NCI-H2196 (cell line): ENCODE measurements around the gene MYOM3.
"Not testable (repeated sequence)": the region's sequence is repeated elsewhere in the genome, so short reads cannot be mapped to it uniquely, and the experiment has no call there.

Experiments used
- DNase-seq: peaks from one replicate; lab custom pipeline; 2025; ENCODE audit not compliant: unreplicated experiment; lab: John Stamatoyannopoulos, UW

The MYOM3 gene

DNA sequence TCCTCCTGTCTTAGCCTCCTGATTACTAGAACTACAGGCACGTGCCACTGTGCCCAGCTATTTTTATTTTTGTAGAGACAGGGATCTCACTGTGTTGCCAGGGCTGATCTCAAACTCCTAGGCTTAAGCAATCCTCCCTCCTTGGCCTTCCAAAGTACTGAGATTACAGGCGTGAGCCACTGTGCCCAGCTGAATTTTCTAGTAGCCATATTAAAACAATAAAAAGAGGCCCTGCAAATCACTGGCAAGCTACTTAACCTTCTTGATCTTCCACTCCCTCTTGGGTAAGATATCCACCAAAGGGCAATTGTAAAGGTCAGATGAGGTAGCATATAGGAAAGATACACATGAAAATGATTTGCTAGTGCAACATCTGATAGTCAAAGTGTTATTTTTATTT, 66.2 kb downstream of the MYOM3 start:
- no peak for DNase-seq

DNA sequence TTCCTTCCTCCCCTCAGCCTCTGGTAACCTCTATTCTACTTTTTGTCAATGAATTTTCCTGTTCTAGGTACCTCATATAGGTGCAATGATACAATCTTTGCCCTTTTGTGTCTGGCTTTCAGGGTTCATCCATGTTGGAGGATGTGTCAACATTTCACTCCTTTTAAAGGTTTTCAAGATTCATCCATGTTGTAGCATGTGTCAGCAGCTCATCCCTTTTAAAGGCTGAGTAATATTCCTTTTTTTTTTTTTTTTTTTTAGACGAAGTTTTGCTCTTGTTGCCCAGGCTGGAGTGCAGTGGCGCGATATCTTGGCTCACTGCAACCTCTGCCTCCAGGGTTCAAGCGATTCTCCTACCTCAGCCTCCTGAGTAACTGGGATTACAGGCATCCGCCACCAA, 67.3 kb downstream of the MYOM3 start:
- DNase-seq: not testable (repeated sequence)

DNA sequence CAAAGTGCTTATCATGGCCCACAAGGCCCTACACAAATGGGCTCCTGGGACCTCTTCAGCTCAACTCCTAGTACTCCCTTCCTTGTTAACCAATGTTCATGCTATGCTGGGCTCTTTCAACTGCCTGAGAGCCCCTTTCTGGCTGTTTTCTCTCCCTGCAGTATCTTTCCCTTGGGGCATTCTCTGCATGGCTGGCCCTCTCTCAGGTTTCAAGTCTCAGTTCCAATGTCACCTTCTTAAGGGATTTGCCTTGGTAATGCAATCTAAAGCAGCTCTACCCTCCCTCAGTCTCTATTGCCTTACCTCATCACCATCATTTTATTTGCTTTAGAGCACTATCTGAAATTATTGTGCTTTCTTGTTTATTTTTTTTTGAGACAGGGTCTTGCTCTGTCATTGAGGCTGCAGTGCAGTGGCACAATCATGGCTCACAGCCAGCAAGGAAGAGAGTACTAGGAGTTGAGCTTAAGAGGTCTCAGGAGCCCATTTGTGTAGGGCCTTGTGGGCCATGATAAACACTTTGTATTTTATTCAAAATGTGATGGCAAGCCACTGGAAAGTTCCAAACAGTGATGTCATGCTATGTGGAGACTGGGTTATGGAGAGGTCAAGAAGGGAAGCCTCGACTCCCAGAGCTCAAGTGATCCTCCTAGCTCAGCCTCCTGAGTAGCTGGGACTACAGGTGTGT, 68.4 kb downstream of the MYOM3 start:
- no peak for DNase-seq

DNA sequence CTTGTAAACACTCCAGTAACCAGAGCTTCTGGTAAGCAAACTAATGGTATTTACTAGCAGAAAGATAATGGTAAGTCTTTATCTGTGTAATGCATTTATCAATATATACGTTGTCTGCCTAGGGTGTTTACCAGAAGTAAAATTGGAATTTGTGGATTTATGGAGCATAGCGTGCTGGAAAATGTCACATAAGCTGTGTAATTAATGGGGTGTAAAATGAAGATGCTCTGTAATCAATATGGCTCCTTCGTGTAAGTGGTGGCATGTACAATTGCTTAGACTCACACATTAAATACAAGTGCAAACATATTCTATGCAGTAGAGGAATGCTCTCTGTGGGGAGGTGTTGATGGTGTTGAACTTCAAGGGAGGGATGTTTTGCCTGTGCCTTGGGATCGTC, 69.6 kb downstream of the MYOM3 start:
- DNase-seq: no peak

DNA sequence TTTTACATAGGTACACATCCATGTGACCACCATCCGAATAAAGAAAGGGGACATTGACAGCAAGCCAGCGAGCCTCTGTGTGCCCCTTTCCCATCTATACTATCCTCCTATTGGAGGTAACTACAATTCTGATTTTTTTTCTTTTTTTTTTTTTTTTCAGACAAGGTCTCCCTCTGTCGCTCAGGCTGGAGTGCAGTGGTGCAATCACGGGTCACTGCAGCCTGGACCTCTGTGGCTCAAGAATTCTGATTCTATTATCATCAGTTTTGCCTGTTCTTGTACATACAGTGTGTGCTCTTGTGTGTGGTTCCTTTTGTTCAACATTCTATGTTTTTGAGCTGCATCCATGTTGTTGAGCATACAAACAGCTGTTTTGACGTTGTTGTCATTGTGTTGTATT, 75.8 kb downstream of the MYOM3 start:
- no peak for DNase-seq

DNA sequence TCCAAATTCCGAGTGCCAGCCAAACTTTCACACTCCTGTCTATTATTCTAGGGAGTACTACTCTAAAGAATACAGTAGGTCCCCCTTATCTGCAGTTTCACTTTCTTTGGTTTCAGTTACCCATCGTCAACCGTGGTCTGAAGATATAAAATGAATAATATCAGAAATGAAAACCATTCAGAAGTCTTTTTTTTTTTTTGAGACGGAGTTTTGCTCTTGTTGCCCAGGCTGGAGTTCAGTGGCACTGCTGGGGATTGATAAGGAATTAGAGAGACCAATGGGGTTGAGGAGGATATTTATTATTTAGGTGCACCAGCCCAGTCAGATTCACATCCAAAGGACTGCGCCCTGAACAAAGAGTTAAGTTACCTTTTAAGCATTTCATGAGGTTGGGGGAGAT, 79.0 kb downstream of the MYOM3 start:
- no peak for DNase-seq

DNA sequence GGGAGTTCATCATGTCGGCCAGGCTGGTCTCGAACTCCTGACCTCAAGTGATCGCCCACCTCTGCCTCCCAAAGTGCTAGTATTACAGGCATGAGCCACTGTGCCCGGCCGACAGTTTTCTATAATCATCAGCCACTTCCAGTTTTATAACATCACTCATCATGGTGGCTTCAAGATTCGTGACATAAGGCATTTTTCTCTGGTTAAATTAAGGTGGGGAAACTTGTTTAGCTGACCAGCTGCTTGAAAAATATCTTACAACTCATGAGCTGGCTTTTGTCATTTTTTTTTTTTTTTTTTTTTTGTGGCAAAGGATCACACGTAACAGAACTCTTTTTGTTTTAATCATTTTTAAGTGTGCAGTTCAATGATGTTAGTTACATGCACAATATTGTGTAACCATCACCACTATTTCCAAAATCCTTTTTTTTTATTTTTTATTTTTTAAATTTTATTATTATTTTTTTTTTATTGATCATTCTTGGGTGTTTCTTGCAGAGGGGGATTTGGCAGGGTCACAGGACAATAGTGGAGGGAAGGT, 80.9 kb downstream of the MYOM3 start:
- not testable (repeated sequence) for DNase-seq

DNA sequence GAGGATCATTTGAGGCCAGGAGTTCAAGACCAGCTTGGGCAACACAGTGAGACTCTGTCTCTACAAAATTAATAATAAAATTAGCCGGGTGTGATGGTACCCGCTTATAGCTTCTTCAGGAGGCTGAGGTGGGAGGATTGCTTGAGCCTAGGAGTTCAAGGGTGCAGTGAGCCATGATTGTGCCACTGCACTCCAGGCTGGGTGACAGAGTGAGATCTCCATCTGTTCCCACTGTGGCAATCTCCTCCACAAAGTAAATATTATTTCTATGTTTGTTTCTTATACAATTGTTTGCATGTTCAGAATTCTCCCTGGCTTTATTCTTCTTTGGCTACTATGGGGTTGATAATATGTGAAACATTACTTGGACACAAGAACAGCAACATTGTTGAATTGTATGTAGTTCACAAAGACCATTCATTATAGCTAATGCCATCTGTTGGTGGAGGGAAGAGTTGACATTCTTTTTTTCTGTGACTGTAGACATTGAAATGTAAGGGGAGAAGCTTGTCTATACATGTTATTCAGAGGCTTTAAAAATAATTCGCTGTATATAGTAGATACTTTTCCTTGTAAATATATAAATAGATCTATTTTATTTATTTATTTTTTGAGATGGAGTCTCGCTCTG, 84.0 kb downstream of the MYOM3 start:
- peak; percentile 38 for DNase-seq

DNA sequence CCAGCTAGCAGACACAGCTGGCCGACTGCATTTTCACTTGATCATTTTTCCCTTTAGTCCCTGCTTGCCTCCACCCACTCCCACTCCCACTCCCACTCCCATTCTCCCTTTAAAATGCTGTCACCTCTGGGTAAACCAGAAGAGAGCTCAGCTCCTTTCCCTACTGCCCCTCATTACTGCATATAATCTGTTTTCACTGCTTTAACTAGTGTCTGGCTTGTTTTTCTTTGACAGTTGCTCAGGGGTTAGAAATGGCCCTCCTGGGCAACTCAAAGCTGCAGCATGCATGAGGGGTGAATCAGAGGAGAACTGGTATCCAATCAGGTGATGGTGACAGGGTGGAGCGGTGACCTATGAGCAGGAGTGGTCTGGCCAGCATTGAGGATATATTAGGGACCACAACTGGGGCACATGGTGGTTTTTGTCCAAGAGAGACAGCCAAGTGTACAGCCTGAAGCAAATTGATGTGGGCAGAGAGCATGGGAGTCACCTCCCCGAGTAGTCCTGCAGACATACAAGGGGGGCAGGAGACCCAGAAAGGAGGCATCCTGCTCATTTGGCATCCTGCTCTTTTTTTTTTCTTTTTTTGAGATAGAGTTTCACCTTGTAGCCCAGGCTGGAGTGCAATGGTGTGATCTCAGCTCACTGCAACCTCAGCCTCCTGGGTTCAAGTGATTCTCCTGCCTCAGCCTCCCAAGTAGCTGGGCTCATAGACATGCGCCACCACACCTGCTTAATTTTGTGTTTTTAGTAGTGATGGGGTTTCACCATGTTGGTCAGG, 89.2 kb downstream of the MYOM3 start:
- no peak for DNase-seq

DNA sequence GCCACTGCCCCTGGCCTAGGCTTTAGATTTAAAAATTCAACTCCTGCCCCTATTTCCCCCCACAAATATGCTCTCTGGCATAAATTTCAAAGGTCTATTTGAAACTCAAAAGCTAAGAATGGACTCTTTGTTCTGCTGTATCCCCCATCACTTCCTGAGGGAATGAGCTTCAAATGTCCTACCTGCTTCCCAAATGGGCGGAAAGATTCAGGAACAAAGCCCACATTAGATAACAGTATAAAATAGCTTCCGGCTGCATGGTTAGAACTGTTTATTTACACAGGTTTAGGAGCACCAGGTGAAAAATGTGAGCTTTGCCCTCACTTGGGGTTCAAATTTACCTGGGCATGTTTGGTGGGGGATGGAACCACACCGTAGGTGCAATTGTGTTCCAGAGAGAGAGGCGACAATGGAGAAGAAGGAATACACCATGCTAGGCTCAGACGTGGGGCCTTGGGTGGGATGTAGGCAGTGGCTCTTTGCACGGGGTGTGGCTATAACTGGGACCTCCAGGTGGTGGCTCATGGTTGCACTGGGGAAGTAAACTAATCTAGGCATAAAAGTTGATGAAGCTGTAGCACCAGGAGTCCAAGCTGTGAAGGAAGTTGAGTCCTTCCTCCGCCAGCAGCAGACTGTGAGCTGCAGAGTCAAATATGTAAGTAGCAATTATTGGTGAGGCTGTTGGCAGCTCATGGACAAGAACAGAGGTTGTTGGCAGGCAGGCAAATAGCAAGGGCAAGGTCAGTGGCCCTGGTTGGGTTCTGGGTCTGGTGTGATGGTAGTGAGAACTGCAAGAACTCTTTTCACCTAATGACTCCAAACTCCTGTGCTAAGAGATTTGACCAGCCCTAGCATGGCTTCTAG, 90.3 kb downstream of the MYOM3 start:
- no peak for DNase-seq

DNA sequence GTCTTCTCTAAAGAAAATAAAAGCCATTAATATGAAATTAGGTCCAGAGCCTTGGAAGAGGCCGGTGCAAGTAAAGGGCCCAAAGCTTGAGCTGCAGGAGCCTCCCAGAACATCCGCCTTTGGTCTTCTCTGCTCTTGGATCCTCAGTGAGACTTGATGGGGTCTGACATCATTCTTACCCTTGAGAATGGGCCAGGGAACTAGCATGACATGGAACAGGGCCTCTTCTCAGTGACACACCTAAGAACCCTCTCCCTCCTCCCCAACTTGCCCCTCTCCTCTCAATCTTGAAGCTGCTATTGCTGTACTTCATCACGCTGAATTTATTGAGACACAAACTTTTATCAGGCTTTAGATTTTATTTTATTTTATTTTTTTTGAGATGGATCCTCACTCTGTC, 91.5 kb downstream of the MYOM3 start:
- DNase-seq: no peak

DNA sequence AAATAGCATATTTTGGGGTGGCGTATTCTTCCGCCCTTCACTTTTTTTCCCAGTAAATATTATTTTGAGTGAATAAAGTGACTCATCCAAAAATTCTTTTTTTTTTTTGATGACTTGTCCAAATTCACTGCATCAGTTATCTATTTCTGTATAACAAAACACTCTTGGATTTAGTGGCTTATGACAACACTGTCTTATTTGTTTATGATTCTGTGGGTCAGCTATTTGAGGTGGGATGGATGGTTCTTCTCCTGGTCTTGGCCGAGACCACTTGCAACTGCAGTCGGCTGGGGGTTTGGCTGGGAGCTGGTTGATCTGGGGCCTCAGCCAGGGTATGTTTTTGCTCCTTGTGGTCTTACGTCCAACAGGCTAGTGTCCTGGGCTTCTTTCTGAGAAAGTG, 91.9 kb downstream of the MYOM3 start:
- DNase-seq: no peak

DNA sequence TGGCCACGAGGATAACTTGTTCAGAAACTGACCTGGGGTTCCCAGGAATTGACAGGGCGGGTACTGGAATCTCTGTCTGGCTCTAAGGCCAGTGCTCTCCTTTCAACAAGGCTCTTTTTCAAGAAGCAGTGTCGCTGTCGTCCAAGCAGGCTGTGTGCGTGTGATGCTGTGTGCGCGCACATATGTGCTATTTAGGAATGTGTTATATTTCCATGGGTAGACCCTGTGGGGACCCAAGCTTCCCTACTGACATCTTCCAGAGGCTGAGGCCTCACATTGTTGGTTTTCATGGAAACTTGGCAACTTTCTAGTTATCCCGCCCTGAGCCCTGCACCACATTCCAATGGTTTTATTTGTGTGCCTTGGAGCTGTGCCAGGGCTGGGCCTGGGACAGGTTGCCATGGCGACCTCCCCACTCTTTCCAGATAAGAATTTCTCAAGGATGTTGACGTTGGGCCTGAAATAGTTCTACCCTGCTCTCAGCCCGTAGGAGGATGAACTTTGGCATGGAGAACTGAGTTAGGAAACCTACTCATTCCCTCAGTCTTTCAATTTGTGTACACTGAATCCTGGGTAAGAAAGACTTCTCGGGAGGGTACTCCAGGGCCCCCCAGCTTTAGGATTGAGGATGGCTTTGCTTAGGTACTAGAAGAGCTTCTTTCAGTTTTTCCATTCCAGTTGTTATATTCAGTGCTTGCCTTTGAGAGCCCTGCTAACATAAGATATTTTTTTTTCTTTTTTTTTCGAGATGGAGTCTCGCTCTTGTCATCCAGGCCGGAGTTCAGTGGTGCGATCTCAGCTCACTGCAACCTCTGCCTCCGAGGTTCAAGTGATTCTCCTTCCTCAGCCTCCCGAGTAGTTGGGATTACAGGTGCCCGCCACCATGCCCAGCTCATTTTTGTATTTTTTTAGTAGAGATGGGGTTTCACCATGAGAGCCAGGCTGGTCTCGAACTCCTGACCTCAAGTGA, 93.0 kb downstream of the MYOM3 start:
- peak; percentile 73 for DNase-seq

DNA sequence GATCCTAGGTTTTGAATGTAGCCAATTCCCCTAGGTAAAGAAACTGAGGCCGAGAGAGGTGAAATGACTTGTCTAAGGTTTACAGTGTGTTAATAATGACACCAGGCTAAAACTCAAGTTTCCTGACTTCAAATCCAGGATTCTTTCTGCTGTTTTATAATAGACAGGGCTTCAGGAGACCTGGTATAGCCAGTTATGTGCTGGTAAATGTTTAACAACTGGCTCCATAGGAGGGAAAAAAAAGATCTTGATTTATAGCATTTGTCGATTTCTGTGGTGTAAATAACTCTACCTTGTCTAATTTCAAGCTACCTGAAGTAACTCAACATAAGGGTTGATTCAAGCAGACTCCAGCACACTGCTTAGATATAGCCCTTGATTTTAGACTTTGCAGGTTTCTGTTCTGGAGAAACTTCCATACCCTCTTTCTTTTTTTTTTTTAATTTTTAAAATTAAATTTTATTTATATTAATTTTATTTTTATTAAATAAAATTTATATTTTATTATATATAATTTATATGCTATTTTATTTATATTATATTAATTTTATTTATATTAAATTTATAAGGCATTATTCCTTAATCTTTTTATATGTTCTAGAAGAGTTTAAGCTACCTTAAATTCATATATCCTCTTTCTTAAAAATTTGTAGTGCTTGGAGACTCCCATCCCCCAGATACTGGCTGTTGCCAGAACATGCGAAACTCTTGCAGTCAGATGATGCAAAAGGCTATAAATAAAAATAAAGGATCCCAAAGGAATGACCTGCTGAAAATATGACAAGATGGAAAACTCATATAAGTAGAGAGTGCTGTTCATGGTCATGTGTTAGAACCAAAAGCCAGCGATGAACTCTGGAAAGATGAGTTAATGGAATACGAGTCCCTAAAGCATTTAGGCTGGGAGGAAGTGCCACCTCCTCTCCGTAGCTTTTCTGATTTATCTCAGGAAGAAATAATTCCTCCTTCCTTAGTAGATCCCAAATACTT, 96.4 kb downstream of the MYOM3 start:
- DNase-seq: no peak

DNA sequence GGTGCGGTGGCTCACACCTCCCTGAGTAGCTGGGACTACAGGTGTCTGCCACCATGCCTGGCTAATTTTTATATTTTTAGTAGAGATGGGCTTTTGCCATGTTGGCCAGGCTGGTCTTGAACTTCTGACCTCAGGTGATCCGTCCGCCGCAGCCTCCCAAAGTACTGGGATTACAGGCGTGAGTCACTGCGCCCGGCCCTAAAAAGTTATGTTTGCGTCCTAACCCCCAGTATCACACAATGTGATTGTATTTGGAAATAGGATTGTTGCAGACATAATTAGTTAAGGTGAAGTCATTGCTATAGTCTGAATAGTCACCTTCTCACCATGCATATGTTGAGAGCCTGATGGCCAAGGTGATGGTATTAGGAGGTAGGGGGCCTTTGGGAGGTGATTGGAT, 99.1 kb downstream of the MYOM3 start:
- DNase-seq: not testable (repeated sequence)

DNA sequence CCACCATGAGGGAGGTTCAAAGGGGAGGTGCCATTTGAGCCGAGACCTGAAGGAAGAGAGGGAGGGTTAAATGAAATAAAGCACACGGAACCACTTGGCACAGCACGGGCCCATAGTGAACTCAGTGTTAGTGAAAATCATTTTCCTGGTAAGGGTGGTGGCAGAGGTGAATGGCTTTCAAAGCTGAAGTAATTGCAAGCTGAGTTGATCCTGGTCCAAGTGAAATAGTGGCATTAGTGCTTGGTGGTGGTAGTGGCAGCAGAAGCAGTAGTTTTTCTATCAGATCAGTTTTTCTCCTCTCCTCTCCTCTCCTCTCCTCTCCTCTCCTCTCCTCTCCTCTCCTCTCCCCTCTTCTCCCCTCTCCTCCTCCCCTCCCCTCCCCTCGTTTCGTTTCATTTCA, 101.3 kb downstream of the MYOM3 start:
- no peak for DNase-seq

DNA sequence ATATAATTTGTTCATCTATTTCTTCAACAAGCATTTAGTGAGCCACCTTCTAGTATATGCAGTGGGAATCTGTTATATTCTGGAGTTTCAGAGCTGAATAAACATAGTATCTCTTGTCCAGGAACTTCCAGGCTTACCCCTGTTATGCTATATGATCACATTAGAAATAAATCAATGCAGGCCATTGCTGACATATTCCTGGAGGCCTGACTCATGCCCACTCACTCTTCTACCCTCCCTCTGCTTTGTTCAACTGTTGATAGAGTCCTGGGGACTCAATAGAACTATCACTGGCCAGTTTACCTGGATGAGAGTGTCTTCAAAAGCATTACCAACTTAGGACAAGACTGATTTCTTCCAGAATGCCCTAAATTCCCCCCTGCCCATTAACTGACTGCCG, 102.5 kb downstream of the MYOM3 start:
- no peak for DNase-seq

DNA sequence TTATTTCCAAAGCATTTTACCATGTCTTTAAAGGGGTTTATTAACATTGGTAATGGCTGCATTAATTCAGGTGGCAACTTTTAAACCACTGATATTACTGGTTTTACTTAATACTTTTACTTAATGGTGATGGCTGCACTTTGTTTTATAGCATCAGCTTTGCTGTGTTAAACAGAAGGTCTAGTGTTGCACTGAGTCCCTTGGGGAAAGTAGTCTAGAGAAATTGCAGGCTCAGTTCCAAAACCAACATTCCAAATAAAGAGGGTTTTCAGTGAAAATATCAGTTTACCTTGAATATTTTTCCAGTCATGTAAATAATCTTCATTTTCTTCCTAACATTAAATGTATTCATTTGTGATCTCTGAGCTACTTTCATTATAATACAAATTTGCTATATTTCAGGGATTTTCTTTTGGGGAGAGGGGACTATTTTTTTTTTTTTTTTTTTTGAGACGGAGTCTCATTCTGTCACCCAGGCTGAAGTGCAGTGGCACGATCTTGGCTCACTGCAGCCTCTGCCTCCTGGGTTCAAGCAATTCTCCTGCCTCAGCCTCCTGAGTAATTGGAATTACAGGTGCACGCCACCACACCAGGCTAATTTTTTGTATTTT, 103.3 kb downstream of the MYOM3 start:
- peak; percentile 13 for DNase-seq
